OCI-LY3 (cell line): ENCODE measurements around the gene HMGB3.

Experiments used
- H2AFZ ChIP-seq: fragments of 200-600, 300-600 bp; shearing (Covaris generic); 2 replicates; pipeline ENCODE4 v1.6.0; 2014; ENCODE audit warnings: antibody characterized with exemption, low read depth, low read length
- H3K27ac ChIP-seq: fragments of 200-600, 300-600 bp; sonication (generic); 2 replicates; pipeline ENCODE4 v1.5.1; 2014; ENCODE audit warnings: mild to moderate bottlenecking, low read length, moderate library complexity, mixed read lengths
- H3K27me3 ChIP-seq: fragments of 200-600, 300-600 bp; sonication (generic); 2 replicates; pipeline ENCODE4 v1.6.1; 2014; ENCODE audit warnings: low read depth, low read length, mixed read lengths
- H3K36me3 ChIP-seq: fragments of 200-600, 300-600 bp; sonication (generic); replicated peaks from 2 replicates; pipeline ENCODE3; 2014; ENCODE audit warnings: low read depth, low read length, mixed read lengths
- H3K4me1 ChIP-seq: fragments of 300-600, 200-600 bp; sonication (generic); 2 replicates; pipeline ENCODE4 v1.6.1; 2014; ENCODE audit warnings: low read length, mixed read lengths
- H3K4me2 ChIP-seq: fragments of 200-600, 300-600 bp; sonication (generic); 2 replicates; pipeline ENCODE4 v1.6.1; 2014; ENCODE audit warnings: low read length, mixed read lengths
- H3K4me3 ChIP-seq: fragments of 300-600, 200-600 bp; sonication (generic); 2 replicates; pipeline ENCODE4 v1.5.1; 2014; ENCODE audit warnings: antibody characterized with exemption, mild to moderate bottlenecking, low read length, moderate library complexity
- H3K79me2 ChIP-seq: fragments of 300-600, 200-600 bp; shearing (Covaris generic); 2 replicates; pipeline ENCODE4 v1.6.1; 2014; ENCODE audit warnings: mild to moderate bottlenecking, low read length, mixed read lengths
- H3K9ac ChIP-seq: fragments of 300-600, 200-600 bp; shearing (Covaris generic); 2 replicates; pipeline ENCODE4 v1.6.0; 2014; ENCODE audit warnings: mild to moderate bottlenecking, low read length, moderate library complexity
- H3K9me3 ChIP-seq: fragments of 200-600, 300-600 bp; shearing (Covaris generic); 2 replicates; pipeline ENCODE4 v1.6.1; 2014; ENCODE audit warnings: low read length, mixed read lengths; ENCODE audit not compliant: insufficient read depth
- H4K20me1 ChIP-seq: fragments of 200-600, 300-600 bp; sonication (generic); 2 replicates; pipeline ENCODE4 v1.6.1; 2016; ENCODE audit warnings: low read length, mixed read lengths; ENCODE audit not compliant: insufficient read depth
- CTCF ChIP-seq: fragments of 200-600, 300-600 bp; sonication (generic); IDR thresholded peaks from 2 replicates; pipeline ENCODE4 v1.5.1; 2014; ENCODE audit warnings: antibody characterized with exemption, low read length, low read depth
- EZH2phosphoT487 ChIP-seq: fragments of 200-600 bp; shearing (Covaris generic); IDR thresholded peaks from 2 replicates; pipeline ENCODE4 v1.6.1; 2018; ENCODE audit warnings: antibody characterized with exemption, mixed run types, low read depth

Gene HMGB3

GRCh38 chrX:151030845-151031244, 47.7 kb downstream of the HMGB3 start:
- Histone ChIP-seq H3K9me3 (no peaks in the 10 kb centered on the region), H2AFZ (no peak overlapping the region)

GRCh38 chrX:151031391-151031975, 48.3 kb downstream of the HMGB3 start:
- Histone ChIP-seq H3K4me2 (no peak overlapping the region), H3K4me1 (no peaks in the 10 kb centered on the region), H2AFZ (no peak overlapping the region), H3K9me3 (no peaks in the 10 kb centered on the region), H3K4me3 (no peak overlapping the region), H3K79me2 (no peaks in the 10 kb centered on the region), H4K20me1 (no peaks in the 10 kb centered on the region), H3K9ac (no peak overlapping the region), H3K27me3 (no peaks in the 10 kb centered on the region), H3K27ac (no peak overlapping the region), H3K36me3 (no peaks in the 10 kb centered on the region)
- TF ChIP-seq EZH2phosphoT487 (no peak), CTCF (no peak)

More at GRCh38 chrX:151030845-151031244, 47.7 kb downstream of the HMGB3 start:
- Histone ChIP-seq H3K36me3 (no peaks in the 10 kb centered on the region), H3K4me1 (no peaks in the 10 kb centered on the region), H3K9ac (no peak overlapping the region), H3K4me2 (no peak overlapping the region), H3K4me3 (no peak overlapping the region), H3K27ac (no peak overlapping the region), H4K20me1 (no peaks in the 10 kb centered on the region), H3K27me3 (no peaks in the 10 kb centered on the region), H3K79me2 (no peaks in the 10 kb centered on the region)
- no peak for TF ChIP-seq EZH2phosphoT487
- no peak for TF ChIP-seq CTCF

- Histone ChIP-seq H3K4me3 (no peak overlapping the region), H3K4me2 (no peak overlapping the region), H4K20me1 (no peaks in the 10 kb centered on the region), H3K27ac (no peak overlapping the region), H3K27me3 (no peaks in the 10 kb centered on the region), H3K9ac (no peak overlapping the region), H3K36me3 (no peaks in the 10 kb centered on the region), H3K4me1 (no peaks in the 10 kb centered on the region), H3K79me2 (no peaks in the 10 kb centered on the region), H2AFZ (no peak overlapping the region), H3K9me3 (no peaks in the 10 kb centered on the region)
- TF ChIP-seq CTCF (no peak), EZH2phosphoT487 (no peak)
Measured at GRCh38 chrX:151039351-151039750, 56.2 kb downstream of the HMGB3 start.
